GOT3 (cell line): ENCODE measurements around the gene PTGFRN.

ENCODE experiments used
- DNase-seq: peaks from one replicate; lab custom pipeline; 2025; ENCODE audit warnings: mixed read lengths; lab: John Stamatoyannopoulos, UW

PTGFRN gene

GRCh38 chr1:116889380-116889779, 20.3 kb upstream of the PTGFRN start:
- DNase-seq = no peak

- no peak for DNase-seq
These were observed 18.2 kb upstream of the PTGFRN start for GRCh38 chr1:116891396-116892079.

GRCh38 chr1:116895073-116895472, 14.6 kb upstream of the PTGFRN start:
- DNase-seq = no peak

- no peak for DNase-seq
These were observed 10.2 kb upstream of the PTGFRN start for GRCh38 chr1:116899529-116899928.

GRCh38 chr1:116900471-116901365, 9.0 kb upstream of the PTGFRN start:
- no peak for DNase-seq

GRCh38 chr1:116902027-116902426, 7.7 kb upstream of the PTGFRN start:
- no peak for DNase-seq

GRCh38 chr1:116902723-116903383, 6.9 kb upstream of the PTGFRN start:
- no peak for DNase-seq

- DNase-seq = no peak
These were observed 4.9 kb upstream of the PTGFRN start for GRCh38 chr1:116904791-116905320.

GRCh38 chr1:116906812-116907211, 2.9 kb upstream of the PTGFRN start:
- no peak for DNase-seq

GRCh38 chr1:116907351-116907750, 2.4 kb upstream of the PTGFRN start:
- DNase-seq = no peak

GRCh38 chr1:116908266-116908665, 1.4 kb upstream of the PTGFRN start:
- DNase-seq = no peak

- DNase-seq = no peak
These were observed 750 bp upstream of the PTGFRN start for GRCh38 chr1:116908820-116909511.

GRCh38 chr1:116910379-116911187, 867 bp downstream of the PTGFRN start:
- DNase-seq = no peak

- no peak for DNase-seq
These were observed 1.5 kb downstream of the PTGFRN start for GRCh38 chr1:116911188-116911553.

- DNase-seq = no peak
These were observed 2.2 kb downstream of the PTGFRN start for GRCh38 chr1:116911779-116912469.

- no peak for DNase-seq
These were observed 3.1 kb downstream of the PTGFRN start for GRCh38 chr1:116912846-116913245.

GRCh38 chr1:116913941-116914340, 4.2 kb downstream of the PTGFRN start:
- no peak for DNase-seq

- no peak for DNase-seq
These were observed 5.0 kb downstream of the PTGFRN start for GRCh38 chr1:116914667-116915066.

- DNase-seq = no peak
These were observed 5.5 kb downstream of the PTGFRN start for GRCh38 chr1:116915086-116915661.

GRCh38 chr1:116916002-116916401, 6.3 kb downstream of the PTGFRN start:
- DNase-seq = no peak
